Memory B cell (primary cell): ENCODE results near the gene SEH1L.

Experiments
- ATAC-seq: fragments of 150-1000 bp; cut with Tn5 transposase; 2 replicates; pipeline ENCODE4 v1.10.0; 2021; ENCODE audit warnings: low read depth, mild to moderate bottlenecking, moderate library complexity
- DNase-seq, 2 donors: peaks; one replicate each; pipeline ENCODE4 v3.0.0; 2022; ENCODE audit warnings: low spot score in 2 of 2
- H3K27ac Mint-ChIP-seq: one replicate; pipeline ENCODE4 v1.8.0; 2022; ENCODE audit warnings: mild to moderate bottlenecking, moderate library complexity, mixed read lengths
- H3K27me3 Mint-ChIP-seq: one replicate; pipeline ENCODE4 v1.8.0; 2022; ENCODE audit warnings: mixed read lengths
- H3K36me3 Mint-ChIP-seq: one replicate; pipeline ENCODE4 v1.8.0; 2022; ENCODE audit warnings: mild to moderate bottlenecking, mixed read lengths
- H3K4me1 Mint-ChIP-seq: one replicate; pipeline ENCODE4 v1.8.0; 2022; ENCODE audit warnings: mixed read lengths
- H3K4me3 Mint-ChIP-seq: one replicate; pipeline ENCODE4 v1.8.0; 2022; ENCODE audit warnings: mild to moderate bottlenecking, moderate library complexity, mixed read lengths
- H3K9me3 Mint-ChIP-seq: one replicate; pipeline ENCODE4 v1.8.0; 2022; ENCODE audit warnings: mixed read lengths

SEH1L gene

DNA sequence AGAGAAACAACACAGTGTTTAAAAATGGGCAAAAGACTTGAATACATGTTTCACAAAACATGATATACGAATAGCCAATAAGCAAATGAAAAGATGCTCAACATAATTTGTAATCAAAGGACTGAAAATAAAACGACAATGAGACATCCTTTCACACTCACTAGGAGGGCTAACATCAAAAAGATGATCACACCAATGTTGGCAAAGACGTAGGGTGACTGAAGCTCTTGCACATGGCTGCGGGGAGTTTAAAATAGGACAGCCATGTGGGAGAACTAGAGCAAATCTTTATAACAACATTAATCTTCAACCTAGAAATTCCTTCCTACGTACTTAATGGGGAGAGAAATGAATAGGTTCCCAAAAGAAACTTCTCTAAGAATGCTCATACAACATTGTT is 19.2 kb upstream of the SEH1L start:
- H3K27ac Mint-ChIP-seq = no peak overlapping the region
- ATAC-seq = no peak
- H3K4me1 Mint-ChIP-seq = no peaks in the 10 kb centered on the region
- no peak for DNase-seq
- no peaks in the 10 kb centered on the region for H3K27me3 Mint-ChIP-seq
- no peak overlapping the region for H3K4me3 Mint-ChIP-seq
- no peaks in the 10 kb centered on the region for H3K36me3 Mint-ChIP-seq
- no peaks in the 10 kb centered on the region for H3K9me3 Mint-ChIP-seq

DNA sequence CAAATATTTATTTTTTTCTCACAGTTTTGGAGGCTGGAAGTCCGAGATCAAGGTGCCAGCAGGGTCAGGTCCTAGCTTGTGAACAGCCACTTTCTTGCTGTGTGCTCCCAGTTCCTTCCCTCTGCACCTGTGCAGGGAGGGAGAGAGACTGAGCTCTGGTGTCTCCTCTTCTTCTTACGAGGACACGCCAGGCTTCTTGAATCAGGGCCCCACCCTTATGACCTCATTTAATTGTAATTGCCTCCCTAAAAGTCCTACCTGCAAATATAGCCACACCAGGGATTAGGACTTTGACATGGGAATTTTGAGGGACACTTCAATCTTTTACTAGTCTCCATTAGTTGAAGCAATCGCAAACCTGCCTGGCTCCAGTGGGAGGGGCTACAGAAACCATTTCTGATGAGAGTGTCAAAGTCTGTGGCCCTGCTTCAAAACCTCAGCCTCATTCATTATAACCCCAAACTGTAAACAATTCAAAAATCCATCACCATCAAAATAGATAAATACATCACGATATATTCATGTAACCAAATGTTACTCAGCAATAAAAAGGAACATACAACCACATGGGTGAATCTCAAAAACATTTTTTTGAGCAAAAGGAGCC is 18.2 kb upstream of the SEH1L start:
- no peak for DNase-seq
- no peak overlapping the region for H3K27ac Mint-ChIP-seq
- H3K27me3 Mint-ChIP-seq = peaks cover 1% of the 10 kb centered on the region
- no peak overlapping the region for H3K4me3 Mint-ChIP-seq
- ATAC-seq = no peak
- H3K36me3 Mint-ChIP-seq = no peaks in the 10 kb centered on the region
- H3K9me3 Mint-ChIP-seq = no peaks in the 10 kb centered on the region
- peaks cover 2% of the 10 kb centered on the region for H3K4me1 Mint-ChIP-seq

DNA sequence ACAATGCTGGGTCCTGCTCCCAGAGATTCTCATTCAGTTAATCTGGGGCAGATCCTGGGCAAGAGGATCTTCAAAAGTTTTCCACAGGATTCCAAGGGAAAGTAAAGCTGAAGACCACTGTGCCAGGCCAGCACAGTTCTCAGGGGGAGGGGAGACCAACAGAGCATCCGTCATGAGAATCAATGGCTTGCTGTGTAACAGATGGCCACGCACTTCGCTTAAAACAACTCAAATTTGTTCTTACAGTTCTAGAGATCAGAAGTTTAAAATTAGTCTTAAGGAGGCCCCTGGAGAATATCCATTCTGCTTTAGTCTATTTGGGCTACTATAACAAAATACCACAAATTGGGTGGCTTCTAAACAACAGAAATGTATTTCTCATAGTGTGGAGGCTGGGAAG is 17.4 kb upstream of the SEH1L start:
- H3K27me3 Mint-ChIP-seq = peaks cover 2% of the 10 kb centered on the region
- ATAC-seq = no peak
- H3K9me3 Mint-ChIP-seq = no peaks in the 10 kb centered on the region
- no peak for DNase-seq
- peak overlapping the region; percentile 11 for H3K27ac Mint-ChIP-seq
- no peak overlapping the region for H3K4me3 Mint-ChIP-seq
- H3K4me1 Mint-ChIP-seq = peaks cover 3% of the 10 kb centered on the region
- H3K36me3 Mint-ChIP-seq = no peaks in the 10 kb centered on the region

DNA sequence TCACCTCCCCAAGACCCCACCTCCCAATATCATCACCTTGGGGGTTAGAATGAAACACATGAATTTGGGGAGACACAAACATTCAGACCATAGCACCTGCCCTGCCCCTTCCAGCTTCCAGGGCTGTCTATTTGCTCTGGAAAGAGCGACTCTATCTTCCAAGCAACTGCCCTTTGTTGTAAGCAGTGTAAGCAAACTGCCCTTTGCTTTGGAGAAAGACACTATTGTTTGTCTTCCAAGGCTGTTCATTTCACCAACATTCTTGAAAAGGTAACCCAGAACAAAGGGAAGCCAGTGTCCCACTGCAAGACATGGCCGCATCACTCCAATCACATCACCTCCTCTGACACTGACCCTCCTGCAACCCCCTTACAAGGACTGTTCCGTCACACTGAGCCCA is 16.9 kb upstream of the SEH1L start:
- Mint-ChIP-seq H3K27me3 (peaks cover 2% of the 10 kb centered on the region), H3K27ac (no peak overlapping the region), H3K4me1 (peaks cover 3% of the 10 kb centered on the region), H3K4me3 (no peak overlapping the region), H3K9me3 (no peaks in the 10 kb centered on the region), H3K36me3 (no peaks in the 10 kb centered on the region)
- ATAC-seq = no peak
- no peak for DNase-seq

DNA sequence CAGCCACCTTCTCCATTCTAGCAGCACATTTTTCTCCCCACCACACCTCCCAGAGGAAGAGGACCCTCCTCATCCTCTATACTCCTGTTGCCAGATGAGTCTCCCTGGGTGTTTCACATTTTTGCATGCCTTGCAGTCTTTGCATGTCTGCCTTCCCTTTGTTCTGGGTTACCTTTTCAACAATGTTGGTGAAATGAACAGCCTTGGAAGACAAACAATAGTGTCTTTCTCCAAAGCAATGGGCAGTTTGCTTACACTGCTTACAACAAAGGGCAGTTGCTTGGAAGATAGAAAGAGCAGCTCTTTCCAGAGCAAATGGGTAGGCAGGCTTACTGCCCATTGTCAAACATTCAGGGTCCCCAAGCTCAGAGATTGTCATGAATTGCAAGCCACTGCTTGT is 14.5 kb upstream of the SEH1L start:
- no peak overlapping the region for H3K4me3 Mint-ChIP-seq
- no peak for DNase-seq
- H3K4me1 Mint-ChIP-seq = peaks cover 3% of the 10 kb centered on the region
- H3K9me3 Mint-ChIP-seq = no peaks in the 10 kb centered on the region
- H3K27ac Mint-ChIP-seq = no peak overlapping the region
- no peaks in the 10 kb centered on the region for H3K36me3 Mint-ChIP-seq
- H3K27me3 Mint-ChIP-seq = peaks cover 2% of the 10 kb centered on the region
- ATAC-seq = no peak

DNA sequence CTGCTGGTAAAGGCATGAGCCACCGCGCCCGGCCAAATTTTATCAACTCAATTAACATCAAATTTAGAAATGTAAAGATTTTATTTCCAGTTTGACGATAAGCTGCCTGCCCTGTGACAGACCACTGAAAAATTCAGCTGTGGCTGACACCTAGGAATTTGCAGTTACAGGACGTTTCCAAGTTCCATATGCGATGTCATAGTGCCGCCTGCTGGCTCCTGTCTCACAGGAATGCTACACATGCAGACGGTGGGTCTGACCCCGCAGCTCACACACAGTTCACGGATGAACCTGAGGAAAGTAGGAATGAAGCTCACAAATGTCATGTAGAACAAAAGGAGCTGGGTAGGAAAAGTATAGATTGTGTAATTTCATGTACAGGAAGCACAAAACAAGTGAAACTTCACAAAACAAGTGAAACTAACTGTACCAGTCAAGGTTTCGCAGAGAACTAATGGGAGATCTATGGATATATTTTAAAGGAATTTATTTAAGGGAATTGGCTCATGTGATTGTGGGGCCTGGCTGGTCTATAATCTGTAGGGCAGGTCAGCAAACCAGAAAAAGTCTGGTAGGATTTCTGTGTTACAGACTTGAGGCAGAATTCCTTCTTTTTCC is 13.2 kb upstream of the SEH1L start:
- H3K4me3 Mint-ChIP-seq = no peak overlapping the region
- peak; percentile 94 for ATAC-seq
- H3K27ac Mint-ChIP-seq = no peak overlapping the region

DNA sequence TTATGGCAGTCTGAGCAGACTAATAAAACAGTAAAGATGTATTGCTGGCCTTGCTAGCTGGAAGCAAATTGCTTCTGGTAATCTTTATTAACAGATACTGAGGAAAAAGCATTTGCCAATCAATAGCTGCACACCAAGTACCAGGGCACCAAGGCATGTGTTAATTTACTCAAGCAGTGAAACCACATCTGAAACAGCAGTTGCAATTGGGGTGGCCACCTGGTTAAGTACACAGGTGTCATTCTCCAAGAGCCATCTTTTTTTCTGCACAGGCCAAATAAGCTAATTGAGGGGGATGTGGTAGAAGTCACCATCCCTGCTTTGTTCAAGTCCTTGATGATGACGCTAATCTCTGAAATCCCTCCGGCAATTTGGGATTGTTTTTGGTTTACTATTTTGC is 8.6 kb upstream of the SEH1L start:
- H3K27me3 Mint-ChIP-seq = peaks cover 2% of the 10 kb centered on the region
- H3K27ac Mint-ChIP-seq = no peak overlapping the region
- H3K9me3 Mint-ChIP-seq = no peaks in the 10 kb centered on the region
- H3K4me3 Mint-ChIP-seq = no peak overlapping the region
- H3K4me1 Mint-ChIP-seq = peaks cover 3% of the 10 kb centered on the region
- no peak for ATAC-seq
- no peak for DNase-seq
- H3K36me3 Mint-ChIP-seq = no peaks in the 10 kb centered on the region

More for the DNA sequence above, 13.2 kb upstream of the SEH1L start:
- H3K27me3 Mint-ChIP-seq = peaks cover 2% of the 10 kb centered on the region
- peaks cover 3% of the 10 kb centered on the region for H3K4me1 Mint-ChIP-seq
- no peaks in the 10 kb centered on the region for H3K9me3 Mint-ChIP-seq
- H3K36me3 Mint-ChIP-seq = no peaks in the 10 kb centered on the region
- DNase-seq = peak; percentile 71 to 72

DNA sequence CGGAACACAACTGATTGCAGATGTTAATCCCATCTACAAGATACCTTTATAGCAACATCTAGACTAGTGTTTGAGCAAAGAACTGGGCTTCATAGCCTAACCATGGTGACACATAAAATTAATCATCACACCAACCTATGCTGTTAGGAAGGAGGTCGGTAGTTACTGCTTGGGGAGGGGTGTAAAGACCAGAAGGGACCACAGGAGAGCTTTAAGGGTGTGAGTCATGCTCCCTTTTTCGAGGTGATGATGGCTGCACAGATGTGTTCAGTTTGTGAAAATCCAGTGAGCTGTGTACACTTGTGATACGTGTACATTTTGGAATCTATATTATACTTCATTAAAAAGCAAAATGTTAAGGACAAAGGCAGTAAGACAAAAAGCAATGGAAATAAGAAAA is 4.6 kb upstream of the SEH1L start:
- Mint-ChIP-seq H3K27ac (no peak overlapping the region), H3K36me3 (no peaks in the 10 kb centered on the region), H3K27me3 (no peaks in the 10 kb centered on the region), H3K4me1 (peaks cover 9% of the 10 kb centered on the region), H3K9me3 (no peaks in the 10 kb centered on the region), H3K4me3 (no peak overlapping the region)
- no peak for ATAC-seq
- no peak for DNase-seq

DNA sequence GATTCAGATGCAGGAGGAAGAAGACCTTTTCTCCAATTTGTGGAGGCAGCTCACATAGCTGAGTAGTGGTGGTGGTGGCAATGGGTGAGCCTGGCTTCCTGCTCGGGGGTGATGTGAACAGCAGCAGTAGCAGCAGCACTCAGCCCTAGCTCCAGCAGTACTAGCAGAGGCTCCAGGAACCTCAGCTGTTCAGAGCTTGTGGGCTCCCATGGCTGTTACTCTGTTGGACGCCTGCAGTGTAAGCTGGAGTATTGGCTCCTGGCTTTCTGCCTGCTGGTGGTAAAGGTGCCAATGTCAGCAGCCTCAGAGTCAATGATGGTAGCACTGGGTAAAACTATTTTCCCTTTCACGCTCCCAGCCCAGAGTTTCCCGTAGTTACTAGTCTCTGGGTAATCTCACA is 3.1 kb upstream of the SEH1L start:
- H3K27ac Mint-ChIP-seq = no peak overlapping the region
- ATAC-seq (no peak), DNase-seq (no peak)
- H3K4me1 Mint-ChIP-seq = peaks cover 9% of the 10 kb centered on the region
- no peak overlapping the region for H3K4me3 Mint-ChIP-seq
- no peaks in the 10 kb centered on the region for H3K36me3 Mint-ChIP-seq
- H3K9me3 Mint-ChIP-seq = no peaks in the 10 kb centered on the region
- no peaks in the 10 kb centered on the region for H3K27me3 Mint-ChIP-seq

DNA sequence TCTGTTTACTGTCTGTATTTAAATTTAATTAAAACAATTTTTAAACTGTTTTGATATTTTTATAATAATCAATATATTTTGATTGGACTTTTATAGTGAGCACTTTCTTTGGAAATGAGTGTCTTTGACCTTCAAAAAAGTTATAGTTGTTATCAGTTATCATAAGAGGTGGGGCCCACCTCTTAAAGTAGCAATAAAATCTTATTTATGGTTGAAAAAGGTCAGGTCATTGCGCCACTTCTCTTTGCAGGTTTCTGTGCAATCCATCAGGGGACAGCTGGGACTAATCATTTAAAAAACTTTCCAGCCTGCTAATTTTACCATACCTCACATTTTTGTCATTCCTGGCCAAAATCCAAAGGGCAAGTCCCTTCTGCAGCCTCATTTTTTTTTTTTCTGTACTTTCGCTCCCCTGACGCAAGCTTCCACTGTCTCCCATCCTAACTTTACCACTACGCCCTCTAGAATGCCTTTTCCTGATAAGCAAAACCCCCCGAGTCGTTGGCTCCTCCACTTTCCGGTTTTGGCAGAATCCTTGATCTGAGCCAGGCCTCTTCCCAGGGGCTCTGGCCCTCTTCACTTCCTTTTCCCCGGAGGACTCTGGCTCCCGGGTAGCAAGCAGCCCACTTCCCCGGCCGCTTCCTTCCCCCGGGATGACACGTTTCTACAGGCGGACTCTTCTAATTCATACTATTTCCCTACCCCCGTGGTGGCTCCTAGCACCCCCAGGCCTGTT is 1.1 kb upstream of the SEH1L start:
- DNase-seq (no peak), ATAC-seq (no peak)
- peaks cover 14% of the 10 kb centered on the region for H3K4me1 Mint-ChIP-seq
- peak overlapping the region; percentile 93 for H3K27ac Mint-ChIP-seq
- H3K36me3 Mint-ChIP-seq = no peaks in the 10 kb centered on the region
- H3K9me3 Mint-ChIP-seq = no peaks in the 10 kb centered on the region
- H3K4me3 Mint-ChIP-seq = peak overlapping the region; percentile 98
- no peaks in the 10 kb centered on the region for H3K27me3 Mint-ChIP-seq

DNA sequence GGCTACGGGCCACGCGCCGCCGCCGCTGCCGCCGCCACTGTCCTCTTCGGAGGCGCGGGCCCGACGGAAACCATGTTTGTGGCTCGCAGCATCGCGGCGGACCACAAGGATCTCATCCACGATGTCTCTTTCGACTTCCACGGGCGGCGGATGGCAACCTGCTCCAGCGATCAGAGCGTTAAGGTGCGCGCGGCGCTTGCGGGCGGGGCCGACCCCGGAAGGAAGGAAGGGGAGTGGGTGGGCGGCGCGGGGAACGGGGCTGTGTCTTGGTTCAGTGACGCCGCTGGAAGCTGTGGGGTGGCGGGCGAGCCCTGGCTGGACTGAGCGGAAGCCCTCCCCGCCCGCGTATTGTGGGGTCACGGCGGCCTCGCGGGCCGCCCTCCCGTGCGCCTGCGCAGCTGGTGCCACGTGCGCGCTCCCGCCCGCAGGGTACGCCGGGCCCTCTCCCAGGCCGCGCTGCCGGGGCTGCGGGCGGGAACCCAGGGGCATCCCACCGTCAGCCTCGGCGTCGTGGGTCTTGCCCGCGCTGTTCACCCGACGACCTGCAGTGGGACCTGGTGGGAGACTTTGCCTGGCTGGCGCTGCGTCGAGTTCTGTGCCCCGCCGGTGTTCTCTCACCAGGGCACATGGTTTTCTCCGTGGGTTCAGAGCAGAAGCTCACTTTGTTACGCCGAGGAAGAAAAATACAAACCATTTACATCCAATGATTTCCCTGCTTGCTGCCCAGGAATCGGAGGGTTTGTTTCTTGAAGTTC is 416 bp downstream of the SEH1L start:
- peak overlapping the region; percentile 98 for H3K4me3 Mint-ChIP-seq

DNA sequence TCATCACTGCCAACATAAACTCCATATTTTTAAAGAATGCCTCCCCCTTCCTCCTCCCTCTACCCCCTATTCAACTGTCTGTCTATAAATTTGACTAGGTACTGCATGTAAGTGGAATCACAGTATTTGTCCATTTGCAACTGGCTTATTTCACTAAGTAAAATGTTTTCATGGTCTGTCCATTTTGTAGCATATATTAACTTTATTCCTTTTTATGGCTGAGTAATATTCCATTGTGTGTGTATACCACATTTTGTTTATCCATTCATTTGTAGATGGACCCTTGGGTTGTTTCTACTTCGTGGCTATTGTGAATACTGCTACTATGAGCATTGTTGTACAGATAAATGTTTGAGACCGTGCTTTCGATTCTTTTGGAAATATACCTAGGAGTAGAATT is 10.7 kb downstream of the SEH1L start:
- no peaks in the 10 kb centered on the region for H3K27me3 Mint-ChIP-seq
- DNase-seq = no peak
- peaks cover 18% of the 10 kb centered on the region for H3K36me3 Mint-ChIP-seq
- H3K27ac Mint-ChIP-seq = no peak overlapping the region
- peaks cover 7% of the 10 kb centered on the region for H3K4me1 Mint-ChIP-seq
- no peaks in the 10 kb centered on the region for H3K9me3 Mint-ChIP-seq
- H3K4me3 Mint-ChIP-seq = no peak overlapping the region
- no peak for ATAC-seq

More for the DNA sequence above, 416 bp downstream of the SEH1L start:
- DNase-seq (peak; percentile 91 to 94), ATAC-seq (peak; percentile 65)
- H3K9me3 Mint-ChIP-seq = no peaks in the 10 kb centered on the region
- peaks cover 17% of the 10 kb centered on the region for H3K4me1 Mint-ChIP-seq
- peak overlapping the region; percentile 93 for H3K27ac Mint-ChIP-seq
- H3K27me3 Mint-ChIP-seq = no peaks in the 10 kb centered on the region
- peaks cover 3% of the 10 kb centered on the region for H3K36me3 Mint-ChIP-seq

DNA sequence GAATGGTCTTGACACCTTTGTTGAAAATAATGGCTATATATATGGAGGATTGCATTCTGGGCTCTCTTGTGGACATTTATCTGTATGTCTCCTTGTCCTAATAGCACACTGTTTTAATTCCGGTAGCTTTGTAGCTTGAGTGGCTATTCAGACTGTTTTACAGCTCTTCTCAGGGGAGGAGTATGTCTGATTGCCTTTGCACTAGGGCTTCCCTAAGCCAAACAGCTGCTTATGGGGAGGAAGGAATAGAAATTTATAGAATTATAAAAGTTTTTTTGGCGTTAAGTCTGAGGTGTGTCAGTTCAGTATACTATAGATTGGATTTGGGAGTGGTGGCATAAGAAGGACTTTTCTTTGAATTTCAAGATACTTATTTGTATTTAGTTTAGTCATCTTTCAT is 12.6 kb downstream of the SEH1L start:
- no peak for ATAC-seq

DNA sequence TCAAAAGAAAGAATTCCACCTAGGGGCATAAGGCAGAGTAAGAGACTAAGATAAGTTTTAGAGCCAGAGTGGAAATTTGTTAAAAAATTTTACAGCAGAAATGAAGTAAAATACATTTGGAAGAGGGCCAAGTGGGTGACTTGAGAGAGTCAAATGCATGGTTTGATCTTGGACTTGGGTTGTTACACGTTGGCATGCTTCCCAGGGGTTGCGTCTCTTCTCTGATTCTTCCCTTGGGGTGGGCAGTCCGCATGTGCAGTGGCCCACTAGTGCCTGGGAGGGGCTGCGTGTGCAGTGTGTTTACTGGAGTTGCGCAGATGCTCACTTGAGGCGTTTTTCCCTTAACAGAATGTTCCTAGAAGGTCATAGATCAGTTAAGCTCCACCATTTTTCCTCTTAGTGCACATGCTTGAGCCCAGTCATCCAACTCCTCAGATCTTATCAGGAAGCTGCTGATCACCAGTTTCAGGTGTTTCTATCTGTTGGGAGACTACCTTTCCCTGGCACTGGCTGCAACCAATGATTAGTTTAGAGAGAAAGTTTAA is 13.1 kb downstream of the SEH1L start:
- no peak overlapping the region for H3K27ac Mint-ChIP-seq
- ATAC-seq = no peak
- H3K27me3 Mint-ChIP-seq = no peaks in the 10 kb centered on the region
- peaks cover 29% of the 10 kb centered on the region for H3K36me3 Mint-ChIP-seq
- no peak for DNase-seq
- H3K9me3 Mint-ChIP-seq = no peaks in the 10 kb centered on the region
- H3K4me3 Mint-ChIP-seq = no peak overlapping the region
- peaks cover 5% of the 10 kb centered on the region for H3K4me1 Mint-ChIP-seq

More for the DNA sequence above, 12.6 kb downstream of the SEH1L start:
- DNase-seq = no peak
- peaks cover 5% of the 10 kb centered on the region for H3K4me1 Mint-ChIP-seq
- no peak overlapping the region for H3K4me3 Mint-ChIP-seq
- no peak overlapping the region for H3K27ac Mint-ChIP-seq
- H3K9me3 Mint-ChIP-seq = no peaks in the 10 kb centered on the region
- H3K36me3 Mint-ChIP-seq = peaks cover 24% of the 10 kb centered on the region
- H3K27me3 Mint-ChIP-seq = no peaks in the 10 kb centered on the region
